Astrocyte of the cerebellum (primary cell): ENCODE results near the gene TUBGCP4.

Experiments used
- DNase-seq: peaks from one replicate; pipeline ENCODE4 v3.0.0-alpha.2; 2011; ENCODE audit warnings: low read depth
- H3K4me3 ChIP-seq: 2 replicates; pipeline ENCODE4 v1.5.1; 2011; ENCODE audit warnings: mild to moderate bottlenecking, low read depth, low read length, moderate library complexity
- in situ Hi-C: cut with HindIII; loops from 2 replicates; pipeline ENCODE4 v1.10.0; 2017; ENCODE audit warnings: low sequenced_read_pairs
- TF ChIP-seq, protein P1 (sequence below): IDR thresholded peaks from 2 replicates; pipeline ENCODE4 v1.5.1; 2012; ENCODE audit warnings: low read length, low read depth, moderate library complexity, mild to moderate bottlenecking; ENCODE audit errors: missing control alignments

Gene TUBGCP4, protein sequence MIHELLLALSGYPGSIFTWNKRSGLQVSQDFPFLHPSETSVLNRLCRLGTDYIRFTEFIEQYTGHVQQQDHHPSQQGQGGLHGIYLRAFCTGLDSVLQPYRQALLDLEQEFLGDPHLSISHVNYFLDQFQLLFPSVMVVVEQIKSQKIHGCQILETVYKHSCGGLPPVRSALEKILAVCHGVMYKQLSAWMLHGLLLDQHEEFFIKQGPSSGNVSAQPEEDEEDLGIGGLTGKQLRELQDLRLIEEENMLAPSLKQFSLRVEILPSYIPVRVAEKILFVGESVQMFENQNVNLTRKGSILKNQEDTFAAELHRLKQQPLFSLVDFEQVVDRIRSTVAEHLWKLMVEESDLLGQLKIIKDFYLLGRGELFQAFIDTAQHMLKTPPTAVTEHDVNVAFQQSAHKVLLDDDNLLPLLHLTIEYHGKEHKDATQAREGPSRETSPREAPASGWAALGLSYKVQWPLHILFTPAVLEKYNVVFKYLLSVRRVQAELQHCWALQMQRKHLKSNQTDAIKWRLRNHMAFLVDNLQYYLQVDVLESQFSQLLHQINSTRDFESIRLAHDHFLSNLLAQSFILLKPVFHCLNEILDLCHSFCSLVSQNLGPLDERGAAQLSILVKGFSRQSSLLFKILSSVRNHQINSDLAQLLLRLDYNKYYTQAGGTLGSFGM

DNA sequence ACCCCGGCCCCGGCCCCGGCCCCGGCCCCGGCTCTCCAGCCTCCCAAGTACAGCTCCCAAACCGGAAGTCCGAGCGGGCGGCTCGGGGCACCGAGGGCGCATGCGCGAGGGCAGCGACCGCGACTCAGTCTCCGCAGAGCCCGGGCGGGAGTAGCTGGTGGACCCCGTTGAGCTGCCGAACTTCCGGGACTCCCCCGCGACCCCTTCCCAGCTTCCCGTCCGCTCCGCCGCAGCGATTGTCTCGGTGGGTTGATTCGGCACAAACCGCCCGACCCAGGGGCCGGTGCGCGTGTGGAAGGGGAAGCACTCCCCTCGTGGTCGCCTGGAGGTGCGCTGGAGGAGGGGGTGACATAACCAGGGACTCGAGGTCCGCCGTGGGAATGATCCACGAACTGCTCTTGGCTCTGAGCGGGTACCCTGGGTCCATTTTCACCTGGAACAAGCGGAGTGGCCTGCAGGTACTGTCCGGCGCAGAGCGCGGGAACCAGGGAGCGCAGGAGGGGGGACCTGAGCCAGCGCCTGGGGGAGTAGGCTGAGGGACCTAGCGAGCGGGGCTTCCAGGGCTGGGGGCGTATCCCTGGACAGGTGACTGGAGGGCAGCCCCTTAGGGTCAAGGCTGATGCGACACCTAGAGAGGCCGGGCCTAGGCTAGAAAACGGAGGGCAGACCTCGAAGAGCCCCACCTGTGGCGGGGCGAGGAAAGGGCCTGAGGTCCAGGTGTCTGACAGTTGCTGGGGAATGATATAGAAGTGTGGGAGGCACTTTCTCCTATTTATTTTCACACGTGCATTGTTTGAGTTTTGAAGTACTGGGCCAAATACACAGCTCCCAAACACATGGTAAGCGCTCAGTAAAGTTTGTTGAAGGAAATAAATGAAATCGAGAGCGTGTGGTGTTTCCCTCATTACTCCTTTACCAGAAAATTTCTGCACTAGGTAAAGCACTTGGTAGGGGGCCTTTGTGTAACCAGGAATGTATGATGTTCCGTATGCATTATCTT, at the start of gene TUBGCP4, which contains the start of gene ZSCAN29:
Gene TUBGCP4, plus strand, starts transcription at position 127 of the 1,000 bp plus-strand sequence. Its CDS starts 254 bp downstream, at position 381.
Gene ZSCAN29, minus strand, starts transcription at position 69 of the 1,000 bp plus-strand sequence. CDS start 1,130 bp downstream, outside the sequence.
- TF ChIP-seq, protein P1, sequence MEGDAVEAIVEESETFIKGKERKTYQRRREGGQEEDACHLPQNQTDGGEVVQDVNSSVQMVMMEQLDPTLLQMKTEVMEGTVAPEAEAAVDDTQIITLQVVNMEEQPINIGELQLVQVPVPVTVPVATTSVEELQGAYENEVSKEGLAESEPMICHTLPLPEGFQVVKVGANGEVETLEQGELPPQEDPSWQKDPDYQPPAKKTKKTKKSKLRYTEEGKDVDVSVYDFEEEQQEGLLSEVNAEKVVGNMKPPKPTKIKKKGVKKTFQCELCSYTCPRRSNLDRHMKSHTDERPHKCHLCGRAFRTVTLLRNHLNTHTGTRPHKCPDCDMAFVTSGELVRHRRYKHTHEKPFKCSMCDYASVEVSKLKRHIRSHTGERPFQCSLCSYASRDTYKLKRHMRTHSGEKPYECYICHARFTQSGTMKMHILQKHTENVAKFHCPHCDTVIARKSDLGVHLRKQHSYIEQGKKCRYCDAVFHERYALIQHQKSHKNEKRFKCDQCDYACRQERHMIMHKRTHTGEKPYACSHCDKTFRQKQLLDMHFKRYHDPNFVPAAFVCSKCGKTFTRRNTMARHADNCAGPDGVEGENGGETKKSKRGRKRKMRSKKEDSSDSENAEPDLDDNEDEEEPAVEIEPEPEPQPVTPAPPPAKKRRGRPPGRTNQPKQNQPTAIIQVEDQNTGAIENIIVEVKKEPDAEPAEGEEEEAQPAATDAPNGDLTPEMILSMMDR = peak; percentile 44
- peak; percentile 36 for DNase-seq
- in situ Hi-C loops = no loop called here
- H3K4me3 ChIP-seq = peak within 1 kb of the TSS; percentile 74

DNA sequence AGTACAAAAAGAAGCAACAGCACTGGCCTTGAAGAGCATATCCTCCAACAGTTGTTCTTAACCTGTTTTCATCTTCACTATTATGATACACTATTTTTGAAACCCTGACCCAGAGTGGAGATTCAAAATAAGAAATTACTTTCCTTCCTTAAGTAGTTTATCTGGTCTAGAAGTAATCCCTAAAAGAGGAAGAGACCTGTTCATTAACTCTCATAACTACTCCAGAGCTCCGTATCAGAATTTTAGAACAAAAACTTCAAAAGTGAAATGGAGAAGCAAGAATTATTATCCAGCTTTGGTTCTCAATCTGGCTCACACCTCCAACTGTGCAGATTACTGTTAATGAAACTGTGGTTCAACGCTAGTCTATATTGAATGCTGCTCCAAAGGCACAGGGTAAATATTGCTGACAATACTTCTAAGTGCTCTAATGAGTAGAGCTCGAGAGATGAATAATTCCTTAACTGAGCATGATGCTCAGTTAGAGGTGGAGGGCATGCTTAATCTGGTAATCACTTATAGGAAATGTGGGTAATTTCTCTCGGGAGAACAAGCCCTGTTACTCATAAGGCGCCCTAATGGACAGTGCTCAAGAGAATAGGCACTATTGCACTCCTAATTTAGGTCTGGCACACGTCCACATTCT, 45.7 kb upstream of the TUBGCP4 start:
- no peak overlapping the region for H3K4me3 ChIP-seq
- TF ChIP-seq, protein P1 = no peak
- DNase-seq = no peak
- in situ Hi-C loops = no loop called here

DNA sequence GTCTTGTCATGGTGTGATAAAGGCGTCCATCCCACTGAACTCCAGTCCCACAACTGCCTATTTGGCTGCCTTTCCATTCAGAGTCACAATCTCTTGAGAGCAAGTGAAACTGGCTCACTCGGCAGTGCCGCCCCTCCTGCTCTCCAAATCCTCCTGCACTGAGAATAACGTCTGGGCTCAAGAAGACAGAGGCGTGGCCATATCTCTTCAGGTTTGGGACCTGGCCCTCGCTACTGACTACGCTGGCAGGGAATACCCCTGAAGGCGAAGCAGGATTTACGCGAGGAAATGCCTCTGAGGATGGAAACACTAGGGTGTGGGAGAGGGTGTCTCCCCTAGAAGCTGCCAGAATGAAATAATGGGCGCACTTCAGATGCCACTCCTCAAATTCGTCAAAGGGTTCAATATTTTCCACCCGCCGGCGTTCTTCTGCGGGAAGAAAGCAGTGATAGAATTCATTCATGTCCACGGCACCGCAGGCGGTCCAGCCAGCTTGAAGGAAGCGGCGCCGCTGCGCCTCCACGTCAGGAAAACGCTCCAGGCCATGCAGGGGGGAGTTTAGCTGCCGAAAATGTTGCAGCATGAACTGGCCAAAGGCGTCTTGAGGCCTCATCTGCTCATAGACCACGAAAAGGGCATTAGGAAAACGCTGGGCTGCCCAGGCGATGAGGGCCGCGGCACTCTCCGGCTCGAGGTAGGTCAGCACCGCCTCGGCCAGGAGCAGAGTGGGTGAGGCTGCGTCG, 41.5 kb upstream of the TUBGCP4 start:
- TF ChIP-seq, protein P1 = no peak
- in situ Hi-C loops = no loop called here
- peak; percentile 12 for DNase-seq
- peak overlapping the region; percentile 56 for H3K4me3 ChIP-seq

DNA sequence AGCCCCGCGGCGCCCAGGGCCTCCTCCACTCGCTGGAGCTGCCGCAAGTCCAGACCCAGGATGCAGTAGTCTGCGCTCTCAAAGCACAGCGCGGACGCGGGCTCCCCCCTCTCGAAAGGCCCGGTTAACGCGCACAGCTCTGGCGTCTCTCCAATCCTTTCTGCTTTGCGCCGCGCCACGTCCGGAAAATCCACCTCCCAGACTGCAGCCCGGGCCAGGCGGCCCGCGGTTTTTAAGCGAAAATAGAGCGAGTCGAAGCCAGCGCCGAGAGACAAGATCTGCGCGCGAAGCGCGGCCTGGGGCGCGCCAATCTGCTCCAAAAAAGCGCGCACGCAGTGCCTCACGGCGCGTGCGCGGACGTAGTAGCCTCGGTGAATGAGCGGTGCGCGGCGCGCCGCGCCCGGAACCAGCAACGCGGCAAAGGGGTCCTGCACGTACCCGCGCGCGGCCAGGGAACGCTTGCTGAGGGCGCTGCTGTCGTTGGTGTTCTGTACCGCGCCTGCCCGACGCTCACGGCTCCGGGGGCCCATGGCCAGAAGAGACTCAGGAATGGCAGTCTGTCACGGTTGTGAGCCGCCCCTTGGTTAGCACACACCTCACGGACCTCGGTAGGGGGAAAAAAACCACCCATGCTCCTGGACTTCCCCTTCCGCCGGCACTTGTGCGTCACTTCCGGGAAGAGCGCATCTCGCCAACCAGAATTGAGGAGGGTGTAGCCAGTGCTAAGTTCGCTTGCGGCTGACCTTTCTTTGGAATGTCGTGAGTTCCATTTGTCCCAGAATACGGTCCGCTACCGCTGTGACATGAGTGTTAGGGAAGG, 40.7 kb upstream of the TUBGCP4 start, which contains the start of gene LCMT2:
Gene LCMT2, minus strand, starts transcription at position 614 of the 820 bp plus-strand sequence. Its CDS starts 84 bp downstream, at position 530.
- TF ChIP-seq, protein P1 = no peak
- H3K4me3 ChIP-seq = peak within 1 kb of the TSS; percentile 56
- in situ Hi-C loops = no loop called here
- DNase-seq = peak; percentile 81

DNA sequence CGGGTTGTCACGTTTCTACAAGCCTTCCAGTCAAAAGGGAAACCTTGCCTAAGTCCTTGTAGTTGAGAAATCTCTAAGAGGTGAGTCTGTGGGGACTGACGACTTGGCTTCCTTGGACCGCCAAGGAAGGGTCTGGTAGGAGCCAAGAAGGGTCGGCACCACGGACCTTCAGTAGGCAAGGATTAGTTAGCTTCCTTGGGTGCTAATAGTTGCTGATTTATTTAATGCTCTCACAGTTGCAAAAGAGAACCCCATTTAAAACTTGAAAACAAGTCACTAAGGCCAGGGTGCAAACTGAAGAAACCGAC, 40.2 kb upstream of the TUBGCP4 start:
- peak overlapping the region; percentile 56 for H3K4me3 ChIP-seq
- TF ChIP-seq, protein P1 = no peak
- no peak for DNase-seq
- in situ Hi-C loops = no loop called here
